ENCODE data around the gene ELAVL1. TPM values are rescaled to one million over a fixed set of nuclear protein-coding genes. Genes with fewer than 3 reads are reported as not detected.
A peak's percentile ranks its signal among the peaks of the same experiment; 100 is the strongest.

ELAVL1 gene
- total RNA-seq, 2 experiments from 2014 or later: 143 to 145 TPM

- H3K4me1 Mint-ChIP-seq (ENCODE audit: low read depth): peaks cover 20% of the 10 kb centered on the region
- intact Hi-C loops (cut with micrococcal nuclease): no loop called here
- H3K27me3 Mint-ChIP-seq: peaks cover 23% of the 10 kb centered on the region
- no peaks in the 10 kb centered on the region for H3K9me3 Mint-ChIP-seq
- no peak overlapping the region for H3K27ac Mint-ChIP-seq
- no peak for DNase-seq
- H3K4me3 Mint-ChIP-seq: peak overlapping the region; percentile 46
- POLR2A ChIA-PET: interaction anchor here (1.0 to 1.1 kb wide), 2 partner anchors 12 to 47 kb away, joined by 3 read pairs; partner anchors contain the start of gene MAP2K7
- CTCF ChIA-PET: interaction anchor here (0.6 to 4.0 kb wide), 4 partner anchors 12 to 48 kb away, joined by 4 to 18 read pairs (median 8); partner anchors contain the start of genes MAP2K7 and TIMM44
- peaks cover 18% of the 10 kb centered on the region for H3K36me3 Mint-ChIP-seq
Observed at GRCh38 chr19:7915250-7916102, 90.0 kb downstream of the ELAVL1 start.

GRCh38 chr19:7914598-7915045, 90.8 kb downstream of the ELAVL1 start, which contains the start of gene TGFBR3L:
TGFBR3L (plus strand) TSS chr19:7914830.
- Mint-ChIP-seq H3K4me3 (peak within 1 kb of the TSS; percentile 46), H3K27me3 (peaks cover 21% of the 10 kb centered on the region), H3K27ac (no peak within 1 kb of the TSS), H3K36me3 (peaks cover 19% of the 10 kb centered on the region), H3K9me3 (no peaks in the 10 kb centered on the region), H3K4me1 (ENCODE audit: low read depth) (peaks cover 15% of the 10 kb centered on the region)
- no peak for DNase-seq
- intact Hi-C loops (cut with micrococcal nuclease): no loop called here
- CTCF ChIA-PET: no interaction called here
- POLR2A ChIA-PET: no interaction called here

- H3K9me3 Mint-ChIP-seq: no peaks in the 10 kb centered on the region
- H3K27ac Mint-ChIP-seq: no peak overlapping the region
- POLR2A ChIA-PET: no interaction called here
- peaks cover 20% of the 10 kb centered on the region for H3K27me3 Mint-ChIP-seq
- H3K4me1 Mint-ChIP-seq (ENCODE audit: low read depth): peaks cover 13% of the 10 kb centered on the region
- peaks cover 19% of the 10 kb centered on the region for H3K36me3 Mint-ChIP-seq
- CTCF ChIA-PET: no interaction called here
- H3K4me3 Mint-ChIP-seq: no peak overlapping the region
- intact Hi-C loops (cut with micrococcal nuclease): no loop called here
- DNase-seq: no peak
Observed at GRCh38 chr19:7914099-7914498, 91.3 kb downstream of the ELAVL1 start.

GRCh38 chr19:7913652-7914051, 91.8 kb downstream of the ELAVL1 start:
- no peak overlapping the region for H3K4me3 Mint-ChIP-seq
- intact Hi-C loops (cut with micrococcal nuclease): no loop called here
- CTCF ChIA-PET: no interaction called here

GRCh38 chr19:7912697-7913564, 92.5 kb downstream of the ELAVL1 start:
- Mint-ChIP-seq H3K9me3 (no peaks in the 10 kb centered on the region), H3K4me1 (ENCODE audit: low read depth) (peaks cover 11% of the 10 kb centered on the region), H3K4me3 (no peak overlapping the region), H3K27ac (no peak overlapping the region), H3K36me3 (peaks cover 19% of the 10 kb centered on the region), H3K27me3 (peaks cover 18% of the 10 kb centered on the region)
- intact Hi-C loops (cut with micrococcal nuclease): no loop called here
- POLR2A ChIA-PET: no interaction called here
- CTCF ChIA-PET: no interaction called here
- no peak for DNase-seq

More at GRCh38 chr19:7913652-7914051, 91.8 kb downstream of the ELAVL1 start:
- Mint-ChIP-seq H3K4me1 (ENCODE audit: low read depth) (peaks cover 13% of the 10 kb centered on the region), H3K36me3 (peaks cover 19% of the 10 kb centered on the region), H3K27ac (no peak overlapping the region), H3K27me3 (peaks cover 20% of the 10 kb centered on the region), H3K9me3 (no peaks in the 10 kb centered on the region)
- POLR2A ChIA-PET: no interaction called here
- DNase-seq: no peak

GRCh38 chr19:7912144-7912696, 93.2 kb downstream of the ELAVL1 start:
- POLR2A ChIA-PET: no interaction called here
- no peak overlapping the region for H3K27ac Mint-ChIP-seq
- H3K4me3 Mint-ChIP-seq: no peak overlapping the region
- peaks cover 19% of the 10 kb centered on the region for H3K36me3 Mint-ChIP-seq
- intact Hi-C loops (cut with micrococcal nuclease): no loop called here
- DNase-seq: no peak
- CTCF ChIA-PET: no interaction called here
- H3K27me3 Mint-ChIP-seq: peaks cover 17% of the 10 kb centered on the region
- no peaks in the 10 kb centered on the region for H3K9me3 Mint-ChIP-seq
- H3K4me1 Mint-ChIP-seq (ENCODE audit: low read depth): peaks cover 9% of the 10 kb centered on the region

GRCh38 chr19:7911508-7912143, 93.8 kb downstream of the ELAVL1 start:
- intact Hi-C loops (cut with micrococcal nuclease): no loop called here
- Mint-ChIP-seq H3K9me3 (no peaks in the 10 kb centered on the region), H3K27ac (no peak overlapping the region), H3K4me3 (no peak overlapping the region), H3K4me1 (ENCODE audit: low read depth) (peaks cover 6% of the 10 kb centered on the region), H3K36me3 (peaks cover 19% of the 10 kb centered on the region), H3K27me3 (peaks cover 13% of the 10 kb centered on the region)
- ChIA-PET CTCF (no interaction called here), POLR2A (no interaction called here)
- no peak for DNase-seq

GRCh38 chr19:7910321-7911161, 94.9 kb downstream of the ELAVL1 start:
- intact Hi-C loops (cut with micrococcal nuclease): no loop called here
- Mint-ChIP-seq H3K9me3 (no peaks in the 10 kb centered on the region), H3K27ac (no peak overlapping the region), H3K27me3 (peaks cover 8% of the 10 kb centered on the region), H3K36me3 (peaks cover 19% of the 10 kb centered on the region), H3K4me1 (ENCODE audit: low read depth) (peaks cover 9% of the 10 kb centered on the region), H3K4me3 (no peak overlapping the region)
- ChIA-PET CTCF (no interaction called here), POLR2A (no interaction called here)
- DNase-seq: no peak

GRCh38 chr19:7909471-7910067, 95.9 kb downstream of the ELAVL1 start:
- no peak overlapping the region for H3K4me3 Mint-ChIP-seq
- intact Hi-C loops (cut with micrococcal nuclease): no loop called here
- H3K27ac Mint-ChIP-seq: no peak overlapping the region
- H3K9me3 Mint-ChIP-seq: no peaks in the 10 kb centered on the region
- no peaks in the 10 kb centered on the region for H3K27me3 Mint-ChIP-seq
- H3K4me1 Mint-ChIP-seq (ENCODE audit: low read depth): peaks cover 14% of the 10 kb centered on the region
- ChIA-PET CTCF (interaction anchor here (1.0 kb wide), 1 partner anchor 40 kb away, joined by 3 read pairs; no protein-coding TSS in a partner anchor), POLR2A (no interaction called here)
- H3K36me3 Mint-ChIP-seq: peaks cover 25% of the 10 kb centered on the region
- no peak for DNase-seq

- ChIA-PET CTCF (interaction anchor here (1.0 kb wide), 1 partner anchor 39 kb away, joined by 3 read pairs; no protein-coding TSS in a partner anchor), POLR2A (no interaction called here)
- no peak overlapping the region for H3K27ac Mint-ChIP-seq
- no peaks in the 10 kb centered on the region for H3K27me3 Mint-ChIP-seq
- intact Hi-C loops (cut with micrococcal nuclease): no loop called here
- peaks cover 15% of the 10 kb centered on the region for H3K4me1 Mint-ChIP-seq (ENCODE audit: low read depth)
- H3K4me3 Mint-ChIP-seq: no peak overlapping the region
- H3K9me3 Mint-ChIP-seq: no peaks in the 10 kb centered on the region
- H3K36me3 Mint-ChIP-seq: peaks cover 25% of the 10 kb centered on the region
- no peak for DNase-seq
Observed at GRCh38 chr19:7908742-7909461, 96.5 kb downstream of the ELAVL1 start.
